Kidney tubule cell (primary cell): ENCODE results near the gene ZDHHC24.
"Not testable (repeated sequence)": the region's sequence is repeated elsewhere in the genome, so short reads cannot be mapped to it uniquely, and the experiment has no call there.

Experiments used
- DNase-seq: peaks from one replicate; pipeline ENCODE4 v3.0.0-alpha.2; 2018; ENCODE audit warnings: low spot score

The ZDHHC24 gene, protein sequence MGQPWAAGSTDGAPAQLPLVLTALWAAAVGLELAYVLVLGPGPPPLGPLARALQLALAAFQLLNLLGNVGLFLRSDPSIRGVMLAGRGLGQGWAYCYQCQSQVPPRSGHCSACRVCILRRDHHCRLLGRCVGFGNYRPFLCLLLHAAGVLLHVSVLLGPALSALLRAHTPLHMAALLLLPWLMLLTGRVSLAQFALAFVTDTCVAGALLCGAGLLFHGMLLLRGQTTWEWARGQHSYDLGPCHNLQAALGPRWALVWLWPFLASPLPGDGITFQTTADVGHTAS

GRCh38 chr11:66545701-66546367 lies at the start of gene ZDHHC24:
TSS of gene ZDHHC24 (minus strand) at chr11:66546048. CDS start at chr11:66546003, 45 bp downstream.
- DNase-seq = peak; percentile 98

- no peak for DNase-seq
Measured at GRCh38 chr11:66595245-66595904, 49.5 kb upstream of the ZDHHC24 start.

GRCh38 chr11:66593650-66594049 lies 47.8 kb upstream of the ZDHHC24 start:
- DNase-seq = no peak

GRCh38 chr11:66593303-66593635 lies 47.4 kb upstream of the ZDHHC24 start:
- no peak for DNase-seq

- peak; percentile 95 for DNase-seq
Measured at GRCh38 chr11:66592457-66593302, 46.8 kb upstream of the ZDHHC24 start, which contains the start of the genes CCDC87 and CCS. TSS of gene CCDC87 (minus strand) at chr11:66593063. CDS start at chr11:66593015, 48 bp downstream. TSS of gene CCS (plus strand) at chr11:66593185. CDS start at chr11:66593262, 77 bp downstream.

GRCh38 chr11:66591175-66591574 lies 45.3 kb upstream of the ZDHHC24 start:
- no peak for DNase-seq

DNA sequence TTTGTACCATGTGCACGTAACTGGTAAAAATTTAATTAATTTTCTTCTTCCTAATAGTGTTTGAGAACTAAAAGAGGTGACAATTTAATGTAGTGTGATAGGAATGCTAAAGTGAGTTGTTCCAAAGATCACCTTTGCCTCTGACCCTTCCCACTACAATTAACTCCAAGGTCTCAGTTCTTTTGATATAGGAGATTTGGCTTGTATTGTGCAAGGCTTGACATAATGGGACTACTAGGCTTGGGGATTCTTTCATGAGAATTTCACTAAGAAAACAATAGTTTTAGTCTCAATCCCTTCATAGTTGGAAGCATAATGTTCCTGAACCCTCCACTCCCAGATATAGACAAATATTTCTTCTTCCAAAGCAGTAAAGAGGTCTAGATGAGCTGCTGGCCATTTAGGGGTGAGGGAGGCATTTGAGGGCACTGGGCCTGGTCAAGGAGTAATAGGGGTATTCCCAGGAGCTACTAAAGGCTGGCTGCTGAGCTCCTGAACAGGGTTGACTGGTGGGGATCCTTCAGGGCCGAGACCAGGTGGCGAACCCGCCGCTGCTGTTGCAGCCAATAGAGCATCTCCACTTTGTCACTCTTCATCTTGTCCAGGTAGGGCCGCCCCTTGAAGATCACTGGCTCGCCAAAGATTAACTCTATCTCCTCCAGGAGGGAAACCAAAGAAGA lies 44.3 kb upstream of the ZDHHC24 start:
- no peak for DNase-seq

DNA sequence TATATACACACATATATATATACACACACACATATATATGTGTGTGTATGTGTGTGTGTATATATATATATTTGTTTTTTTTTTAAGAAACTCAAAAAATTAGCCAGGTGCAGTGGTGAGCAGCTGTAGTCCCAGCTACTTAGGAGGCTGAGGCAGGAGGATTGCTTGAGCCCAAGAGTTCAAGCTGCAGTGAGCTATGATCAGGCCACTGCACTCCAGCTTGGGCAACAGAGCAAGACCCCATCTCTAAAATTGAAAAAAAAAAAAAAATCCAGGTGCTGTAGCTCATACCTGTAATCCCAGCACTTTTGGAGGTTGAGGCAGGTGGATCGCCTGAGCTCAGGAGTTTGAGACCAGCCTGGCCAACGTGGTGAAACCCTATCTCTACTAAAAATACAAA lies 43.5 kb upstream of the ZDHHC24 start:
- DNase-seq = not testable (repeated sequence)

- DNase-seq = no peak
Measured at GRCh38 chr11:66586136-66586535, 40.3 kb upstream of the ZDHHC24 start.

DNA sequence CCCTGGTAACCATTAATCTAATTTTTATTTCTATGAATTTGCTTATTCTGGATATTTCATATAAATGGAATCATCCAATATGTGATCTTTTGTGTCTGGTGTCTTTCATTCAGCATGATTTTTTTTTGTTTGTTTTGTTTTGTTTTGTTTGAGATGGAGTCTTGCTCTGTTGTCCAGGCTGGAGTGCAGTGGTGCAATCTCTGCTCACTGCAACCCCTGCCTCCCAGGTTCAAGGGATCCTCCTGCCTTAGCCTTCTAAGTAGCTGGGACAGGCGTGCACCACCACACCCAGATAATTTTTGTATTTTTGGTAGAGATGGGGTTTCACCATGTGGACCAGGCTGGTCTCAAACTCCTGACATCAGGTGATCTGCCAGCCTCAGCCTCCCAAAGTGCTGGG lies 39.6 kb upstream of the ZDHHC24 start:
- not testable (repeated sequence) for DNase-seq

DNA sequence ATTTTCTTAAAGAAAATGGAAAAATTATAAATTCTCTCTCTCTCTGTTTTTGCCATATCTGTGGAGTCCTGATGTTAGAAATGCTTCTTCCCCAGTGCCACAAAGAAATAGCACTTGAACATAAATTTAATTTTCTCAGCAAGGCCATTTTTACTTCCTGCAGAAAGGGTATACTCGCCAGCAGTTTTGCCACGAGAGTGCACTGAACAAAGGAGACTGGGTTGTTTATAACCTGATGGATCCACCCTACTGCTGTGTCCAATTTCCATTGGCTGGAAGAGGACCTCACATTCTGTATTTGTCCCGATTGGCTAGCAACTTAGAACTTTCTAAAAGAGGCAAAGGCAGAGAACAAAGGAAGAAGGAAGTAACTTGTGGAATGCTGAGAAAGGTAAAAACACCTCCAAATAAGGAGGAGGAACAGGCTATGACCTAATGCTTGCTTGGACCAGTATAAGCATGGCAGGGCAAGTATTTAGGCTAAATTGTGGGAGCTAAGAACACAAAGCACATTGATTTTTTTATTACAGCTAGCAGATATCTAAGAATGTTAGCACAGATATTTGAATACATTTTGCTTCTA lies 36.8 kb upstream of the ZDHHC24 start:
- DNase-seq = not testable (repeated sequence)

GRCh38 chr11:66581261-66581660 lies 35.4 kb upstream of the ZDHHC24 start:
- no peak for DNase-seq

GRCh38 chr11:66580803-66581202 lies 35.0 kb upstream of the ZDHHC24 start:
- DNase-seq = no peak

GRCh38 chr11:66579017-66579606 lies 33.3 kb upstream of the ZDHHC24 start:
- peak; percentile 65 for DNase-seq

- no peak for DNase-seq
Measured at GRCh38 chr11:66570850-66571180, 25.0 kb upstream of the ZDHHC24 start.

DNA sequence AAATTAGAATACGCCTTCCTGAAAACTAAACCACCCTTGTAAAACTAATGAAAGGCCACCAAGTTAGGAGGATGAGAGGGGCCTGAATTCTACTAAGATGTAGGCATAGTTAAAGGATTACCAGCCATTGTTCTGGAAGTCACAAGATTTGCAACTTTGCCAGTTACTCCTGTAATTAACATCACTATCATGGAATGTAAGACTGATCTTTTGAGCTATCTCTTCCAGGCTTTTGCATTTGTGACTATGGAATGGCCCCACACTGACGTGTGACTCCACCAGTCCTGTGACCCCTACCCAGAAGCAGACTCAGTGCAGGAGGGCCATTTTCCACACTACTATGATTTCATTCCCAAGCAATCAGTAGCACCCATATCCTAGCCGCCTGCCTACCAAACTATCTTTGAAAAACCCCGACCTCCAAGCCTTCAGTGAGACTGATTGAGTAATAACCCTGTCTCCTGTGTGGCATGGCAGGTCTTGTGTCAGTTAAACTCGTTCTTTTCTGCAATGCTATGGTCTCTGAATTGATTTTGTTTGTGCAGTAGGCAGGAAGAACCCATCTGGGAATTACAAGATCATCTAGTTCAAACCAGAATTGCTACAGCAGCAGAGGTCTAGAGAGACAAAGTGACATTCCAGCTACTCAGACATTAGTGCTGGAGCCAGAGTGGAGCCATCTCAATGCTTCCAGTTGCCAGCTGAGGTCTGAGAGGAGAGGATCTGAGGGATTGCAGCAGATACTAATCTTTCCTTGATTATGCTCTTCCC lies 24.4 kb upstream of the ZDHHC24 start:
- DNase-seq = no peak

GRCh38 chr11:66569076-66569475 lies 23.2 kb upstream of the ZDHHC24 start:
- no peak for DNase-seq

DNA sequence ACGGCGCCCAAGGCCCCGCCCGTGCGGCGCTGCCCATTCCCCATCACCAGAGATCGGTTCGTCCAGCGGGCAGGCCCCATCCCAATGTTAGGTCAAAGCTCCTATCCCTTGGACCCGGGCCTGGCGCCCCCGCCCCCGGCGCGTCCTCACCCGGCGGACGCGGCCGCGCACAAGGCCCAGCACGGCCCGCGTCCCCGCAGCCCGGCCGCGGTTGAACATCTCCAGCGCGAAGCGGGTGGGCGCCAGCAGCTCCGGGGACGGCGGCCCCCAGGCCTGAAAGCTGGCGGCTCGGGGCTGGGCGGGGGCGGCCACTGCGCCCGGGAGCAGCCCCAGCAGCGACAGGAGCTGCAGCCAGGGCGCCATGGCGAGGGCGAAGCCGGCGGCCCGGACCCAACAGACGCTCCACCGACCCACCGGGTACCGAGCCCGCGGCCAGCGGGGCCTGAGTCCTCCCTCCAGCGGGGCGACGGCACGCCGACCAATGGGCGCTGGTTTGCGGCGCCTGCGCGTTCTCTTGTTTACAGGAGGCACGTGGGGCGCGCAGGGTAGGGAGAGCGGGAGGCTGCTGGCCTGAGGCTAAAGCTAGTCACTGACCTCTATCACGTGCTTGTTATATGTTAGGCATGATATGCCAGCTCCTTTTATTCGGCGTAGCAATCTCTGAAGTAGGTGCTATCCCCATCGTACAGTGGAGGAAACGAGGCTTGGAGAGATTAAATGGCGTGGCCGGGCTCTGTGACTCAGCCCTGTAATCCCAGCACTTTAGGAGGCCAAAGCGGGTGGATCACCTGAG lies 22.5 kb upstream of the ZDHHC24 start, which contains the start of gene CTSF:
CTSF (minus strand) TSS at position 483 of the 793 bp plus-strand sequence; CDS start at position 363, 120 bp downstream.
- peak; percentile 74 for DNase-seq

- DNase-seq = no peak
Measured at GRCh38 chr11:66567787-66568123, 21.9 kb upstream of the ZDHHC24 start.
